H1 (cell line): ENCODE measurements around the gene STK39.

Source experiments
- BRCA1 ChIP-seq: IDR thresholded peaks from 2 replicates; pipeline ENCODE4 v1.6.1; 2012; ENCODE audit warnings: low read depth, low read length, improper control_type of control experiment
- CEBPB ChIP-seq: IDR thresholded peaks from 2 replicates; pipeline ENCODE4 v1.6.1; 2012; ENCODE audit warnings: low read depth, low read length
- CTCF ChIP-seq, 3 experiments: IDR thresholded peaks; 1 replicate in 2 of 3; 2 replicates in 1 of 3; pipeline versions ENCODE4 v1.5.1 to v1.6.1; 2011; ENCODE audit warnings: low read length in 3 of 3, mild to moderate bottlenecking in 3 of 3, inconsistent platforms in 2 of 3, low read depth in 1 of 3, moderate library complexity in 1 of 3; ENCODE audit not compliant: insufficient read depth in 1 of 3; ENCODE audit errors: control extremely low read depth in 1 of 3
- EGR1 ChIP-seq: IDR thresholded peaks from 2 replicates; pipeline ENCODE4 v1.6.1; 2011; ENCODE audit warnings: low read depth, low read length, borderline replicate concordance
- EZH2 ChIP-seq: fragments of 200-600 bp; sonication (generic); IDR thresholded peaks from 2 replicates; pipeline ENCODE4 v1.7.1; 2012; ENCODE audit warnings: low read depth, mild to moderate bottlenecking, moderate library complexity, low read length, inconsistent platforms; ENCODE audit not compliant: severe bottlenecking
- HDAC6 ChIP-seq: IDR thresholded peaks from one replicate; pipeline ENCODE4 v1.7.1; 2012; ENCODE audit warnings: low read depth, mild to moderate bottlenecking, inconsistent platforms, low read length, moderate library complexity
- POLR2A ChIP-seq, 2 experiments: IDR thresholded peaks; 1 replicate in 1 of 2; 2 replicates in 1 of 2; pipeline ENCODE4 v1.6.1; 2011; ENCODE audit warnings: low read depth in 2 of 2, low read length in 2 of 2, mild to moderate bottlenecking in 2 of 2; ENCODE audit errors: control extremely low read depth in 1 of 2
- POLR2AphosphoS5 ChIP-seq: IDR thresholded peaks from 2 replicates; pipeline ENCODE4 v1.6.1; 2011; ENCODE audit warnings: low read depth, low read length
- RAD21 ChIP-seq, 2 experiments: IDR thresholded peaks in 1 of 2; conservative IDR thresholded peaks in 1 of 2; 2 replicates each; pipeline ENCODE4 v1.6.1; 2011; ENCODE audit warnings: low read depth in 2 of 2, low read length in 2 of 2, improper control_type of control experiment in 1 of 2, inconsistent platforms in 1 of 2, mild to moderate bottlenecking in 1 of 2, moderate library complexity in 1 of 2
- RFX5 ChIP-seq: IDR thresholded peaks from 2 replicates; pipeline ENCODE4 v1.6.1; 2011; ENCODE audit warnings: low read depth, low read length, improper control_type of control experiment, borderline replicate concordance
- TBP ChIP-seq: IDR thresholded peaks from 2 replicates; pipeline ENCODE4 v1.6.1; 2011; ENCODE audit warnings: low read depth, low read length, improper control_type of control experiment

DNA sequence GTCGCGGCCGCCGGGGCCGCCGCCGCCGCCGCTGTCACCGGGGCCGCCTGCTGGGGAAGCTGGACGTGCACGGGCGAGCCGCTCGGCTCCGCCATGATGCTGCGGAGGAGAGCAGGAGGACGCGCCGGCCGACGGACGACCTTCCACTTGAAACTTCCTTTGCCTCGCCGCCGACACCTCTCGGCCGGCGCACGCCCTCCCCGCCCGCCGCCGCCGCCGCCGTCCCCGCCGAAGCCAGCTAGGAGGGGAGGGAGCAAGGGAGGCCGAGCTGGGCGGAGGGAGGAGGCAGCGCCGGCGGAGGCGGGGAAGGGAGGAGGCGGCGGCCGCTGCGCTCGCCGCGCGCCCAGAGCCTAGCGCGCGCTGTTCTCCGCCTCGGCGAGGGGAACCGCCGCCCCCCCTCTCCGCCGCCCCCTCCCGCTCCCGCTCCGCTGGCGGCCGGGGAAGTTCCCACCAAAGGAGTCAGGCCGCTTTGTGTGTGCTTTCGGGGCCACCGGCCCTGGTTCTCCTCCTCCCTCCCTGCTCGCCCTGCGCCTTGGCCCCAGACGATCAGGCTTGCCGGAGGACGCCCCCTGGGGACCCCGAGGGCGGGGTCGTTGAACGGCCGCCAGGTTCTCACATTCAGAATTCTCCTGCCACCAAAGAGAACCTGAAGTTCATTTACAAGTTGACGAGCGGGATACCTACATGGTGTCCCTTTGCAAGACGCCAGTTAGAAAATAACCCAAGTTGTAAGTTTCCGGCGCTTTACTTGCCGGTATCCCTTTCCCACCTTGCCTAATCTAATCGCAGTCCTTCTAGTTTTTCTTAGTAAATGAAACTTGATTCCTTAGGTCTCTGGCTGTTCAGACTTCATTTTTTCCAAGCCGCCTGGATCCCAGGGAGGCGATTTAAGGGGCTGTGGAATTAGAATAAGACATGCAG, at the start of gene STK39:
- TF ChIP-seq RFX5 (no peak), POLR2A (IDR thresholded peaks at IDR 0.05; ENCODE audit: control extremely low read depth in 1 of 2, low read depth in 2 of 2, low read length in 2 of 2) (peak; percentile 50 to 82), RAD21 (IDR thresholded peaks at IDR 0.05 in 1 of 2, conservative IDR thresholded peaks at IDR 0.05 in 1 of 2; ENCODE audit: low read depth in 2 of 2, low read length in 2 of 2) (peak in 1 of 2 experiments; percentile 22; a peak in 1 of 4 replicates), CTCF (IDR thresholded peaks at IDR 0.05; ENCODE audit: control extremely low read depth in 1 of 3, insufficient read depth in 1 of 3, low read depth in 1 of 3, low read length in 3 of 3) (no peak; a peak in 1 of 4 replicates), CEBPB (no peak), TBP (0 out of 2 replicates have a peak, but pooled peaks have one; percentile 38), EGR1 (no peak), HDAC6 (no peak), POLR2AphosphoS5 (no peak; the same call in 1 of the 2 replicates), BRCA1 (no peak), EZH2 (no peak)
